ENCODE data around the gene CPLX1. TPM values are rescaled to one million over a fixed set of nuclear protein-coding genes. Genes with fewer than 3 reads are reported as not detected.

Gene CPLX1
- total RNA-seq, 1 experiment from 2014 or later, result 3.5 TPM

DNA sequence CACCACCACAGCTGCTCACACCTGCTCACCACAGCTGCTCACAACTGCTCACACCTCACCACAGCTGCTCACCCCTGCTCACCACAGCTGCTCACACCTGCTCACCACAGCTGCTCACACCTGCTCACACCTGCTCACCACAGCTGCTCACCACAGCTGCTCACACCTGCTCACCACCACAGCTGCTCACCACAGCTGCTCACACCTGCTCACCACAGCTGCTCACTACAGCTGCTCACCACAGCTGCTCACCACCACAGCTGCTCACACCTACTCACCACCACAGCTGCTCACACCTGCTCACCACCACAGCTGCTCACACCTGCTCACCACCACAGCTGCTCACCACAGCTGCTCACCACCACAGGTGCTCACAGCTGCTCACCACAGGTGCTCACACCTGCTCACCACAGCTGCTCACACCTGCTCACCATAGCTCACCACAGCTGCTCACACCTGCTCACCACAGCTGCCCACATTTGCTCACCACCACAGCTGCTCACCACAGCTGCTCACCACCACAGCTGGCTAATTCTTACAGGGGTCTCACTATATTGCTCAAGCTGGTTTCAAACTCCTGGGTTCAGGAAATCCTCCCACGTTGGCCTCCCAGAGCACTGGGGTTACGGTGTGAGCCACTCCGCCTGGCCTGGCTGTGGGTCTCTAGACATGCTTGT, 30.4 kb upstream of the CPLX1 start (continued):
- TF ChIP-seq ZNF416 (CRISPR knock-in tag; IDR thresholded peaks at IDR 0.05), result no peak
- TF ChIP-seq, protein P1, sequence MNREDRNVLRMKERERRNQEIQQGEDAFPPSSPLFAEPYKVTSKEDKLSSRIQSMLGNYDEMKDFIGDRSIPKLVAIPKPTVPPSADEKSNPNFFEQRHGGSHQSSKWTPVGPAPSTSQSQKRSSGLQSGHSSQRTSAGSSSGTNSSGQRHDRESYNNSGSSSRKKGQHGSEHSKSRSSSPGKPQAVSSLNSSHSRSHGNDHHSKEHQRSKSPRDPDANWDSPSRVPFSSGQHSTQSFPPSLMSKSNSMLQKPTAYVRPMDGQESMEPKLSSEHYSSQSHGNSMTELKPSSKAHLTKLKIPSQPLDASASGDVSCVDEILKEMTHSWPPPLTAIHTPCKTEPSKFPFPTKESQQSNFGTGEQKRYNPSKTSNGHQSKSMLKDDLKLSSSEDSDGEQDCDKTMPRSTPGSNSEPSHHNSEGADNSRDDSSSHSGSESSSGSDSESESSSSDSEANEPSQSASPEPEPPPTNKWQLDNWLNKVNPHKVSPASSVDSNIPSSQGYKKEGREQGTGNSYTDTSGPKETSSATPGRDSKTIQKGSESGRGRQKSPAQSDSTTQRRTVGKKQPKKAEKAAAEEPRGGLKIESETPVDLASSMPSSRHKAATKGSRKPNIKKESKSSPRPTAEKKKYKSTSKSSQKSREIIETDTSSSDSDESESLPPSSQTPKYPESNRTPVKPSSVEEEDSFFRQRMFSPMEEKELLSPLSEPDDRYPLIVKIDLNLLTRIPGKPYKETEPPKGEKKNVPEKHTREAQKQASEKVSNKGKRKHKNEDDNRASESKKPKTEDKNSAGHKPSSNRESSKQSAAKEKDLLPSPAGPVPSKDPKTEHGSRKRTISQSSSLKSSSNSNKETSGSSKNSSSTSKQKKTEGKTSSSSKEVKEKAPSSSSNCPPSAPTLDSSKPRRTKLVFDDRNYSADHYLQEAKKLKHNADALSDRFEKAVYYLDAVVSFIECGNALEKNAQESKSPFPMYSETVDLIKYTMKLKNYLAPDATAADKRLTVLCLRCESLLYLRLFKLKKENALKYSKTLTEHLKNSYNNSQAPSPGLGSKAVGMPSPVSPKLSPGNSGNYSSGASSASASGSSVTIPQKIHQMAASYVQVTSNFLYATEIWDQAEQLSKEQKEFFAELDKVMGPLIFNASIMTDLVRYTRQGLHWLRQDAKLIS (CRISPR knock-in tag; IDR thresholded peaks at IDR 0.05; ENCODE audit: borderline replicate concordance), result no peak

DNA sequence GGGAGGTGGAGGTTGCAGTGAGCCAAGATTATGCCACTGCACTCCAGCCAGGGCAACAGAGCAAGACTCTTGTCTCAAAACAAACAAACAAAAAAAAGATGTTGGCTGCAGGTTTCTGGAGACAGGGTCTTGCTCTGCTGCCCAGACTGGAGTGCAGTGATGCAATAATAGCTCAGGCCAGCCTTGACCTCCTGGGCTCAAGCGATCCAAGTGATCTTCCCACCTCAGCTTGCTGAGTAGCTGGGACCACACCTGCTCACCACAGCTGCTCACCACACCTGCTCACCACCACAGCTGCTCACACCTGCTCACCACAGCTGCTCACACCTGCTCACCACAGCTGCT, 29.9 kb upstream of the CPLX1 start:
- ATAC-seq, result no peak
- Mint-ChIP-seq H3K4me3 (no peak overlapping the region), H3K9me3 (no peaks in the 10 kb centered on the region), H3K27ac (no peak overlapping the region), H3K36me3 (peaks cover 30% of the 10 kb centered on the region), H3K4me1 (no peaks in the 10 kb centered on the region), H3K27me3 (ENCODE audit: low read depth) (no peaks in the 10 kb centered on the region)
- POLR2A ChIA-PET, result no interaction called here
- DNase-seq (ENCODE audit: low spot score), result no peak
- TF ChIP-seq JUN (CRISPR knock-in tag; IDR thresholded peaks at IDR 0.05), result no peak
- TF ChIP-seq TP53 (CRISPR knock-in tag; IDR thresholded peaks at IDR 0.05), result no peak
- TF ChIP-seq, protein P2, sequence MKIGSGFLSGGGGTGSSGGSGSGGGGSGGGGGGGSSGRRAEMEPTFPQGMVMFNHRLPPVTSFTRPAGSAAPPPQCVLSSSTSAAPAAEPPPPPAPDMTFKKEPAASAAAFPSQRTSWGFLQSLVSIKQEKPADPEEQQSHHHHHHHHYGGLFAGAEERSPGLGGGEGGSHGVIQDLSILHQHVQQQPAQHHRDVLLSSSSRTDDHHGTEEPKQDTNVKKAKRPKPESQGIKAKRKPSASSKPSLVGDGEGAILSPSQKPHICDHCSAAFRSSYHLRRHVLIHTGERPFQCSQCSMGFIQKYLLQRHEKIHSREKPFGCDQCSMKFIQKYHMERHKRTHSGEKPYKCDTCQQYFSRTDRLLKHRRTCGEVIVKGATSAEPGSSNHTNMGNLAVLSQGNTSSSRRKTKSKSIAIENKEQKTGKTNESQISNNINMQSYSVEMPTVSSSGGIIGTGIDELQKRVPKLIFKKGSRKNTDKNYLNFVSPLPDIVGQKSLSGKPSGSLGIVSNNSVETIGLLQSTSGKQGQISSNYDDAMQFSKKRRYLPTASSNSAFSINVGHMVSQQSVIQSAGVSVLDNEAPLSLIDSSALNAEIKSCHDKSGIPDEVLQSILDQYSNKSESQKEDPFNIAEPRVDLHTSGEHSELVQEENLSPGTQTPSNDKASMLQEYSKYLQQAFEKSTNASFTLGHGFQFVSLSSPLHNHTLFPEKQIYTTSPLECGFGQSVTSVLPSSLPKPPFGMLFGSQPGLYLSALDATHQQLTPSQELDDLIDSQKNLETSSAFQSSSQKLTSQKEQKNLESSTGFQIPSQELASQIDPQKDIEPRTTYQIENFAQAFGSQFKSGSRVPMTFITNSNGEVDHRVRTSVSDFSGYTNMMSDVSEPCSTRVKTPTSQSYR (CRISPR knock-in tag; IDR thresholded peaks at IDR 0.05), result no peak
- no peak for TF ChIP-seq KAT7 (CRISPR knock-in tag; IDR thresholded peaks at IDR 0.05; ENCODE audit: borderline replicate concordance)
- no peak for TF ChIP-seq ZNF396 (CRISPR knock-in tag; IDR thresholded peaks at IDR 0.05; ENCODE audit: borderline replicate concordance)
- no peak for TF ChIP-seq SMAD4 (CRISPR knock-in tag; IDR thresholded peaks at IDR 0.05)
- TF ChIP-seq, protein P3, sequence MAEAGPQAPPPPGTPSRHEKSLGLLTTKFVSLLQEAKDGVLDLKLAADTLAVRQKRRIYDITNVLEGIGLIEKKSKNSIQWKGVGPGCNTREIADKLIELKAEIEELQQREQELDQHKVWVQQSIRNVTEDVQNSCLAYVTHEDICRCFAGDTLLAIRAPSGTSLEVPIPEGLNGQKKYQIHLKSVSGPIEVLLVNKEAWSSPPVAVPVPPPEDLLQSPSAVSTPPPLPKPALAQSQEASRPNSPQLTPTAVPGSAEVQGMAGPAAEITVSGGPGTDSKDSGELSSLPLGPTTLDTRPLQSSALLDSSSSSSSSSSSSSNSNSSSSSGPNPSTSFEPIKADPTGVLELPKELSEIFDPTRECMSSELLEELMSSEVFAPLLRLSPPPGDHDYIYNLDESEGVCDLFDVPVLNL (CRISPR knock-in tag; IDR thresholded peaks at IDR 0.05; ENCODE audit: borderline replicate concordance, low read depth), result no peak
- TF ChIP-seq OVOL2 (CRISPR knock-in tag; IDR thresholded peaks at IDR 0.05; ENCODE audit: borderline replicate concordance), result no peak
- TF ChIP-seq NR1H2 (CRISPR knock-in tag; IDR thresholded peaks at IDR 0.05), result no peak
- TF ChIP-seq, protein P4, sequence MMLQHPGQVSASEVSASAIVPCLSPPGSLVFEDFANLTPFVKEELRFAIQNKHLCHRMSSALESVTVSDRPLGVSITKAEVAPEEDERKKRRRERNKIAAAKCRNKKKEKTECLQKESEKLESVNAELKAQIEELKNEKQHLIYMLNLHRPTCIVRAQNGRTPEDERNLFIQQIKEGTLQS (CRISPR knock-in tag; conservative IDR thresholded peaks at IDR 0.05), result no peak
- TF ChIP-seq, protein P5, sequence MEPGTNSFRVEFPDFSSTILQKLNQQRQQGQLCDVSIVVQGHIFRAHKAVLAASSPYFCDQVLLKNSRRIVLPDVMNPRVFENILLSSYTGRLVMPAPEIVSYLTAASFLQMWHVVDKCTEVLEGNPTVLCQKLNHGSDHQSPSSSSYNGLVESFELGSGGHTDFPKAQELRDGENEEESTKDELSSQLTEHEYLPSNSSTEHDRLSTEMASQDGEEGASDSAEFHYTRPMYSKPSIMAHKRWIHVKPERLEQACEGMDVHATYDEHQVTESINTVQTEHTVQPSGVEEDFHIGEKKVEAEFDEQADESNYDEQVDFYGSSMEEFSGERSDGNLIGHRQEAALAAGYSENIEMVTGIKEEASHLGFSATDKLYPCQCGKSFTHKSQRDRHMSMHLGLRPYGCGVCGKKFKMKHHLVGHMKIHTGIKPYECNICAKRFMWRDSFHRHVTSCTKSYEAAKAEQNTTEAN (CRISPR knock-in tag; IDR thresholded peaks at IDR 0.05), result no peak
- no peak for TF ChIP-seq ELF4 (CRISPR knock-in tag; IDR thresholded peaks at IDR 0.05; ENCODE audit: low read depth)
- TF ChIP-seq, protein P6, sequence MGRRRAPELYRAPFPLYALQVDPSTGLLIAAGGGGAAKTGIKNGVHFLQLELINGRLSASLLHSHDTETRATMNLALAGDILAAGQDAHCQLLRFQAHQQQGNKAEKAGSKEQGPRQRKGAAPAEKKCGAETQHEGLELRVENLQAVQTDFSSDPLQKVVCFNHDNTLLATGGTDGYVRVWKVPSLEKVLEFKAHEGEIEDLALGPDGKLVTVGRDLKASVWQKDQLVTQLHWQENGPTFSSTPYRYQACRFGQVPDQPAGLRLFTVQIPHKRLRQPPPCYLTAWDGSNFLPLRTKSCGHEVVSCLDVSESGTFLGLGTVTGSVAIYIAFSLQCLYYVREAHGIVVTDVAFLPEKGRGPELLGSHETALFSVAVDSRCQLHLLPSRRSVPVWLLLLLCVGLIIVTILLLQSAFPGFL (CRISPR knock-in tag; IDR thresholded peaks at IDR 0.05; ENCODE audit: borderline replicate concordance), result no peak
- no peak for TF ChIP-seq JAZF1 (CRISPR knock-in tag; IDR thresholded peaks at IDR 0.05)
- no peak for TF ChIP-seq TCF7 (CRISPR knock-in tag; IDR thresholded peaks at IDR 0.05; ENCODE audit: low read depth)
- no peak for TF ChIP-seq ESRRA (CRISPR knock-in tag; IDR thresholded peaks at IDR 0.05; ENCODE audit: borderline replicate concordance)
- no peak for TF ChIP-seq SMAD3 (CRISPR knock-in tag; IDR thresholded peaks at IDR 0.05; ENCODE audit: borderline replicate concordance)
- no peak for TF ChIP-seq GRHL2 (CRISPR knock-in tag; IDR thresholded peaks at IDR 0.05; ENCODE audit: insufficient replicate concordance, severe bottlenecking)
- TF ChIP-seq RELA (CRISPR knock-in tag; IDR thresholded peaks at IDR 0.05; ENCODE audit: borderline replicate concordance), result no peak
- no peak for TF ChIP-seq ZNF671 (CRISPR knock-in tag; IDR thresholded peaks at IDR 0.05)
- CTCF ChIA-PET, result interaction anchor here (1.2 kb wide), 1 partner anchor 113 kb away, joined by 4 read pairs; no protein-coding TSS in a partner anchor
